ENCODE results near the gene DPF1.

DNA sequence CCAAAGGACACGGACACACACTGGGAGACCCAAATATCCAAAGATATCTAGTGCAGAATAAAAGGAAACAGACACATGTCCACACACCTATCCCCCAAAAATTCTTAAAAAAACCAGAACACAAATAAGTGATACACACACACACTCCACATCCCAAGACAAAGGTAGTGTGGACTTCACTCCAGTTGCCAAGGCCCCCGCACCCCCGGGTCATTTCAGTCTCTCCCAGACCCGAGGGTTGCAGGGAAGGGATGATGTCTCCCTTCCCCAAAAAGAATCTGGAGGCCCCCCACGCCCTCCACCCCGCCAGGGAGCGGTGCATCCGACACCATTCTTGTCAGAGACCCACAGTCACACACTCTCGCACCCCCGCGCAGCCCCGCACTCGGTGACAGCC, 407 bp downstream of the DPF1 start:
- no peak for TF ChIP-seq POLR2AphosphoS5 (IDR thresholded peaks at IDR 0.05; ENCODE audit: borderline replicate concordance, low read depth, low read length)
- TF ChIP-seq EZH2 (IDR thresholded peaks at IDR 0.05) = no peak
- no peak for TF ChIP-seq FOXP2 (optimal IDR thresholded peaks at IDR 0.05; ENCODE audit: control extremely low read depth, extremely low read length, insufficient read depth)

All from SK-N-MC (cell line).